K562 (cell line): ENCODE data around the gene NFXL1. TPM values are rescaled to one million over a fixed set of nuclear protein-coding genes. Genes with fewer than 3 reads are reported as not detected.

Experiments
- FOXK1 ChIP-seq: sonication (generic); formaldehyde crosslinking; IDR thresholded peaks from 2 replicates; pipeline ENCODE4 v1.8.0; 2022; ENCODE audit warnings: missing genetic modification reagents, mild to moderate bottlenecking, borderline replicate concordance
- KLF16 ChIP-seq: IDR thresholded peaks from 2 replicates; pipeline ENCODE4 v1.6.1; 2016; ENCODE audit warnings: antibody characterized with exemption
- MCM3 ChIP-seq: fragments of 450-650 bp; IDR thresholded peaks from 2 replicates; pipeline ENCODE4 v1.6.1; 2016
- RAD21 ChIP-seq, 2 experiments: fragments of 250-450 bp in 1 of 2; fragments of 450-650 bp in 1 of 2; sonication (Bioruptor Pico) in 1 of 2; formaldehyde crosslinking in 1 of 2; IDR thresholded peaks in 1 of 2; conservative IDR thresholded peaks in 1 of 2; 2 replicates each; pipeline versions ENCODE4 v1.4.0 to v1.8.0; 2020 to 2022; ENCODE audit warnings: mild to moderate bottlenecking in 2 of 2, moderate library complexity in 1 of 2
- polyA plus RNA-seq, 8 experiments: library from polyadenylated mRNA; depleted of rRNA in 4 of 8; stranded (reverse) in 5 of 8; unstranded in 3 of 8; fragments of >200 nt; fragmentation: Nextera tagmentation in 2 of 8; fragmentation: Illumina TruSeq in 1 of 8; extraction: Ambion mirVana in 2 of 8; extraction: Trizol in 1 of 8; gene quantifications; 2 replicates each; pipeline versions ENCODE4 v1.2.1 to v1.2.3, GENCODE V29; 2011 to 2014; ENCODE audit warnings: inconsistent platforms in 1 of 8, missing spikeins in 1 of 8
- total RNA-seq, 7 experiments: library from RNA; depleted of rRNA in 6 of 7; stranded (reverse); fragments of >200 nt in 6 of 7; fragmentation: Illumina TruSeq in 2 of 7; extraction: Trizol in 2 of 7; gene quantifications; 2 replicates each; pipeline versions ENCODE4 v1.2.1 to v1.2.3, GENCODE V29; 2011 to 2021; ENCODE audit warnings: low replicate concordance in 1 of 7
- TF ChIP-seq, protein P1 (sequence below), 2 experiments: fragments of 450-650 bp; formaldehyde crosslinking in 1 of 2; IDR thresholded peaks; 2 replicates each; pipeline versions ENCODE4 v1.4.0 to v1.6.1; 2014 to 2020; ENCODE audit warnings: mild to moderate bottlenecking in 2 of 2, borderline replicate concordance in 1 of 2, low read depth in 1 of 2
- TF ChIP-seq, protein P2 (sequence below): fragments of 200-600 bp; sonication (generic); IDR thresholded peaks from one replicate; pipeline ENCODE4 v1.6.1; 2012; ENCODE audit warnings: mild to moderate bottlenecking, low read depth, low read length, inconsistent platforms

The NFXL1 gene
- total and polyA plus RNA-seq, 9 of the 15 experiments (the other 6 are each of a cell fraction or from before 2014, with no cell fraction given): 7.5 to 27.0 (median 10.6) TPM

DNA sequence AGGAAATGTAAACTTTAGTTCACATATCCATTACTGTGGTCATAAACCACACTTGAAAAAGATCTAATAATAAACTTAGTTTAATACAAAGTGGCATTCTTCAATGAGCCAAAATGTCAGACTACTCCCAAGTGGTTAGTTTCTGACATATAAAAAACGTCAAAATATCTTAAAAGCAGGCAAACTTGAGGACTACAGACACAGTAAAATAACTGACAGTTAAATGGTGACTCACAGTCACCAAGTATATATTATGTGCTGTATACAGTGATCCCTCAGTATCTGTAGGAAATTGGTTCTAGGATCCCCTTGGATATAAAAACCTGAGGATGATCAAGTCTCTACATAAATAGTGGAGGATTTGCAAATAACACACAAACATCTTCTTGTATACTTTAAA, 64.9 kb downstream of the NFXL1 start (continued):
- TF ChIP-seq, protein P1, sequence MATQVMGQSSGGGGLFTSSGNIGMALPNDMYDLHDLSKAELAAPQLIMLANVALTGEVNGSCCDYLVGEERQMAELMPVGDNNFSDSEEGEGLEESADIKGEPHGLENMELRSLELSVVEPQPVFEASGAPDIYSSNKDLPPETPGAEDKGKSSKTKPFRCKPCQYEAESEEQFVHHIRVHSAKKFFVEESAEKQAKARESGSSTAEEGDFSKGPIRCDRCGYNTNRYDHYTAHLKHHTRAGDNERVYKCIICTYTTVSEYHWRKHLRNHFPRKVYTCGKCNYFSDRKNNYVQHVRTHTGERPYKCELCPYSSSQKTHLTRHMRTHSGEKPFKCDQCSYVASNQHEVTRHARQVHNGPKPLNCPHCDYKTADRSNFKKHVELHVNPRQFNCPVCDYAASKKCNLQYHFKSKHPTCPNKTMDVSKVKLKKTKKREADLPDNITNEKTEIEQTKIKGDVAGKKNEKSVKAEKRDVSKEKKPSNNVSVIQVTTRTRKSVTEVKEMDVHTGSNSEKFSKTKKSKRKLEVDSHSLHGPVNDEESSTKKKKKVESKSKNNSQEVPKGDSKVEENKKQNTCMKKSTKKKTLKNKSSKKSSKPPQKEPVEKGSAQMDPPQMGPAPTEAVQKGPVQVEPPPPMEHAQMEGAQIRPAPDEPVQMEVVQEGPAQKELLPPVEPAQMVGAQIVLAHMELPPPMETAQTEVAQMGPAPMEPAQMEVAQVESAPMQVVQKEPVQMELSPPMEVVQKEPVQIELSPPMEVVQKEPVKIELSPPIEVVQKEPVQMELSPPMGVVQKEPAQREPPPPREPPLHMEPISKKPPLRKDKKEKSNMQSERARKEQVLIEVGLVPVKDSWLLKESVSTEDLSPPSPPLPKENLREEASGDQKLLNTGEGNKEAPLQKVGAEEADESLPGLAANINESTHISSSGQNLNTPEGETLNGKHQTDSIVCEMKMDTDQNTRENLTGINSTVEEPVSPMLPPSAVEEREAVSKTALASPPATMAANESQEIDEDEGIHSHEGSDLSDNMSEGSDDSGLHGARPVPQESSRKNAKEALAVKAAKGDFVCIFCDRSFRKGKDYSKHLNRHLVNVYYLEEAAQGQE (IDR thresholded peaks at IDR 0.05; ENCODE audit: borderline replicate concordance): no peak
- TF ChIP-seq, protein P1 (CRISPR knock-in tag; IDR thresholded peaks at IDR 0.05; ENCODE audit: low read depth): no peak
- TF ChIP-seq FOXK1 (CRISPR knock-in tag): no peak
- TF ChIP-seq RAD21 (CRISPR knock-in tag; conservative IDR thresholded peaks at IDR 0.05 in 1 of 2, IDR thresholded peaks at IDR 0.05 in 1 of 2): no peak
- TF ChIP-seq KLF16: no peak
- no peak for TF ChIP-seq MCM3
- TF ChIP-seq, protein P2, sequence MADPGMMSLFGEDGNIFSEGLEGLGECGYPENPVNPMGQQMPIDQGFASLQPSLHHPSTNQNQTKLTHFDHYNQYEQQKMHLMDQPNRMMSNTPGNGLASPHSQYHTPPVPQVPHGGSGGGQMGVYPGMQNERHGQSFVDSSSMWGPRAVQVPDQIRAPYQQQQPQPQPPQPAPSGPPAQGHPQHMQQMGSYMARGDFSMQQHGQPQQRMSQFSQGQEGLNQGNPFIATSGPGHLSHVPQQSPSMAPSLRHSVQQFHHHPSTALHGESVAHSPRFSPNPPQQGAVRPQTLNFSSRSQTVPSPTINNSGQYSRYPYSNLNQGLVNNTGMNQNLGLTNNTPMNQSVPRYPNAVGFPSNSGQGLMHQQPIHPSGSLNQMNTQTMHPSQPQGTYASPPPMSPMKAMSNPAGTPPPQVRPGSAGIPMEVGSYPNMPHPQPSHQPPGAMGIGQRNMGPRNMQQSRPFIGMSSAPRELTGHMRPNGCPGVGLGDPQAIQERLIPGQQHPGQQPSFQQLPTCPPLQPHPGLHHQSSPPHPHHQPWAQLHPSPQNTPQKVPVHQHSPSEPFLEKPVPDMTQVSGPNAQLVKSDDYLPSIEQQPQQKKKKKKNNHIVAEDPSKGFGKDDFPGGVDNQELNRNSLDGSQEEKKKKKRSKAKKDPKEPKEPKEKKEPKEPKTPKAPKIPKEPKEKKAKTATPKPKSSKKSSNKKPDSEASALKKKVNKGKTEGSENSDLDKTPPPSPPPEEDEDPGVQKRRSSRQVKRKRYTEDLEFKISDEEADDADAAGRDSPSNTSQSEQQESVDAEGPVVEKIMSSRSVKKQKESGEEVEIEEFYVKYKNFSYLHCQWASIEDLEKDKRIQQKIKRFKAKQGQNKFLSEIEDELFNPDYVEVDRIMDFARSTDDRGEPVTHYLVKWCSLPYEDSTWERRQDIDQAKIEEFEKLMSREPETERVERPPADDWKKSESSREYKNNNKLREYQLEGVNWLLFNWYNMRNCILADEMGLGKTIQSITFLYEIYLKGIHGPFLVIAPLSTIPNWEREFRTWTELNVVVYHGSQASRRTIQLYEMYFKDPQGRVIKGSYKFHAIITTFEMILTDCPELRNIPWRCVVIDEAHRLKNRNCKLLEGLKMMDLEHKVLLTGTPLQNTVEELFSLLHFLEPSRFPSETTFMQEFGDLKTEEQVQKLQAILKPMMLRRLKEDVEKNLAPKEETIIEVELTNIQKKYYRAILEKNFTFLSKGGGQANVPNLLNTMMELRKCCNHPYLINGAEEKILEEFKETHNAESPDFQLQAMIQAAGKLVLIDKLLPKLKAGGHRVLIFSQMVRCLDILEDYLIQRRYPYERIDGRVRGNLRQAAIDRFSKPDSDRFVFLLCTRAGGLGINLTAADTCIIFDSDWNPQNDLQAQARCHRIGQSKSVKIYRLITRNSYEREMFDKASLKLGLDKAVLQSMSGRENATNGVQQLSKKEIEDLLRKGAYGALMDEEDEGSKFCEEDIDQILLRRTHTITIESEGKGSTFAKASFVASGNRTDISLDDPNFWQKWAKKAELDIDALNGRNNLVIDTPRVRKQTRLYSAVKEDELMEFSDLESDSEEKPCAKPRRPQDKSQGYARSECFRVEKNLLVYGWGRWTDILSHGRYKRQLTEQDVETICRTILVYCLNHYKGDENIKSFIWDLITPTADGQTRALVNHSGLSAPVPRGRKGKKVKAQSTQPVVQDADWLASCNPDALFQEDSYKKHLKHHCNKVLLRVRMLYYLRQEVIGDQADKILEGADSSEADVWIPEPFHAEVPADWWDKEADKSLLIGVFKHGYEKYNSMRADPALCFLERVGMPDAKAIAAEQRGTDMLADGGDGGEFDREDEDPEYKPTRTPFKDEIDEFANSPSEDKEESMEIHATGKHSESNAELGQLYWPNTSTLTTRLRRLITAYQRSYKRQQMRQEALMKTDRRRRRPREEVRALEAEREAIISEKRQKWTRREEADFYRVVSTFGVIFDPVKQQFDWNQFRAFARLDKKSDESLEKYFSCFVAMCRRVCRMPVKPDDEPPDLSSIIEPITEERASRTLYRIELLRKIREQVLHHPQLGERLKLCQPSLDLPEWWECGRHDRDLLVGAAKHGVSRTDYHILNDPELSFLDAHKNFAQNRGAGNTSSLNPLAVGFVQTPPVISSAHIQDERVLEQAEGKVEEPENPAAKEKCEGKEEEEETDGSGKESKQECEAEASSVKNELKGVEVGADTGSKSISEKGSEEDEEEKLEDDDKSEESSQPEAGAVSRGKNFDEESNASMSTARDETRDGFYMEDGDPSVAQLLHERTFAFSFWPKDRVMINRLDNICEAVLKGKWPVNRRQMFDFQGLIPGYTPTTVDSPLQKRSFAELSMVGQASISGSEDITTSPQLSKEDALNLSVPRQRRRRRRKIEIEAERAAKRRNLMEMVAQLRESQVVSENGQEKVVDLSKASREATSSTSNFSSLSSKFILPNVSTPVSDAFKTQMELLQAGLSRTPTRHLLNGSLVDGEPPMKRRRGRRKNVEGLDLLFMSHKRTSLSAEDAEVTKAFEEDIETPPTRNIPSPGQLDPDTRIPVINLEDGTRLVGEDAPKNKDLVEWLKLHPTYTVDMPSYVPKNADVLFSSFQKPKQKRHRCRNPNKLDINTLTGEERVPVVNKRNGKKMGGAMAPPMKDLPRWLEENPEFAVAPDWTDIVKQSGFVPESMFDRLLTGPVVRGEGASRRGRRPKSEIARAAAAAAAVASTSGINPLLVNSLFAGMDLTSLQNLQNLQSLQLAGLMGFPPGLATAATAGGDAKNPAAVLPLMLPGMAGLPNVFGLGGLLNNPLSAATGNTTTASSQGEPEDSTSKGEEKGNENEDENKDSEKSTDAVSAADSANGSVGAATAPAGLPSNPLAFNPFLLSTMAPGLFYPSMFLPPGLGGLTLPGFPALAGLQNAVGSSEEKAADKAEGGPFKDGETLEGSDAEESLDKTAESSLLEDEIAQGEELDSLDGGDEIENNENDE: no peak
